Prostate gland (tissue), 2 donors: ENCODE results near the gene SMC5.

Experiments used
- POLR2A ChIP-seq: fragments of 450-650 bp; IDR thresholded peaks from one replicate; pipeline ENCODE4 v1.6.1; 2016; ENCODE audit warnings: antibody characterized with exemption, mild to moderate bottlenecking
- POLR2AphosphoS5 ChIP-seq: sonication (generic); formaldehyde crosslinking; IDR thresholded peaks from one replicate; pipeline ENCODE4 v1.6.1; 2017; ENCODE audit warnings: antibody characterized with exemption
- TF ChIP-seq, protein P1 (sequence below), 4 experiments: fragments of 200-600 bp in 2 of 4; fragments of 450-650 bp in 2 of 4; sonication (generic) in 2 of 4; IDR thresholded peaks; 1 replicate in 3 of 4; 2 replicates in 1 of 4; pipeline ENCODE4 v1.5.1; 2016 to 2019; ENCODE audit warnings: antibody characterized with exemption in 4 of 4, mild to moderate bottlenecking in 2 of 4, moderate library complexity in 2 of 4

DNA sequence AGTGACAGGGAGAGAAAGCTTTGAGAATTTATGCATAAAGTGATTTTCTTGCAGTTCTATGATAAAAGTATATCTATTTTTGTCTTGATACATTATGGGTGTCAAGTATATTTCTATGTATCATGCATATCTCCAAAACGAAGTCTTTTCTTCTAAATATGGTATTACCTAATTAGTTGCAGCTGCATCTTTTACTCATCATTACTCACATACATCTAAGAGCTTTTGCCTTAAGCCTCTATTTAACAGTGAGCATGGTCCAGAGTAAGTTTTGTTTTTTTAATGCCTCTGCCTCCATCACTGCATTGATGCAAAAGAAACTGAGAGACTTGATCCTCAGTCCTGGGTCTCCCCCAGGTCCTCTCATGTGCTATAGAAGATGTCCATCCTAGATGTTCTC, 40.0 kb upstream of the SMC5 start:
- TF ChIP-seq, protein P1, sequence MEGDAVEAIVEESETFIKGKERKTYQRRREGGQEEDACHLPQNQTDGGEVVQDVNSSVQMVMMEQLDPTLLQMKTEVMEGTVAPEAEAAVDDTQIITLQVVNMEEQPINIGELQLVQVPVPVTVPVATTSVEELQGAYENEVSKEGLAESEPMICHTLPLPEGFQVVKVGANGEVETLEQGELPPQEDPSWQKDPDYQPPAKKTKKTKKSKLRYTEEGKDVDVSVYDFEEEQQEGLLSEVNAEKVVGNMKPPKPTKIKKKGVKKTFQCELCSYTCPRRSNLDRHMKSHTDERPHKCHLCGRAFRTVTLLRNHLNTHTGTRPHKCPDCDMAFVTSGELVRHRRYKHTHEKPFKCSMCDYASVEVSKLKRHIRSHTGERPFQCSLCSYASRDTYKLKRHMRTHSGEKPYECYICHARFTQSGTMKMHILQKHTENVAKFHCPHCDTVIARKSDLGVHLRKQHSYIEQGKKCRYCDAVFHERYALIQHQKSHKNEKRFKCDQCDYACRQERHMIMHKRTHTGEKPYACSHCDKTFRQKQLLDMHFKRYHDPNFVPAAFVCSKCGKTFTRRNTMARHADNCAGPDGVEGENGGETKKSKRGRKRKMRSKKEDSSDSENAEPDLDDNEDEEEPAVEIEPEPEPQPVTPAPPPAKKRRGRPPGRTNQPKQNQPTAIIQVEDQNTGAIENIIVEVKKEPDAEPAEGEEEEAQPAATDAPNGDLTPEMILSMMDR (IDR thresholded peaks at IDR 0.05): no peak
- TF ChIP-seq POLR2A (no peak), POLR2AphosphoS5 (no peak)
